GM15510 (cell line): ENCODE measurements around the gene AOPEP.

Experiments used
- POLR2A ChIP-seq: IDR thresholded peaks from 3 replicates; pipeline ENCODE4 v1.6.1; 2011; ENCODE audit warnings: borderline replicate concordance; ENCODE audit not compliant: insufficient read length; ENCODE audit errors: extremely low read depth

The AOPEP gene

GRCh38 chr9:95091601-95092261 lies 365.2 kb downstream of the AOPEP start:
- TF ChIP-seq POLR2A = no peak

GRCh38 chr9:95092262-95093072 lies 366.0 kb downstream of the AOPEP start:
- TF ChIP-seq POLR2A = no peak

GRCh38 chr9:95093586-95093985 lies 367.1 kb downstream of the AOPEP start:
- no peak for TF ChIP-seq POLR2A

GRCh38 chr9:95094002-95094401 lies 367.5 kb downstream of the AOPEP start:
- TF ChIP-seq POLR2A = no peak

GRCh38 chr9:95095641-95096355 lies 369.3 kb downstream of the AOPEP start:
- no peak for TF ChIP-seq POLR2A

GRCh38 chr9:95096381-95096780 lies 369.9 kb downstream of the AOPEP start:
- no peak for TF ChIP-seq POLR2A

GRCh38 chr9:95096807-95097206 lies 370.3 kb downstream of the AOPEP start:
- TF ChIP-seq POLR2A = no peak

- no peak for TF ChIP-seq POLR2A
Observed at GRCh38 chr9:95097279-95097678, 370.8 kb downstream of the AOPEP start.

GRCh38 chr9:95098391-95098921 lies 372.0 kb downstream of the AOPEP start:
- no peak for TF ChIP-seq POLR2A

GRCh38 chr9:95099321-95100070 lies 373.0 kb downstream of the AOPEP start:
- TF ChIP-seq POLR2A = no peak

- TF ChIP-seq POLR2A = no peak
Observed at GRCh38 chr9:95100071-95100627, 373.6 kb downstream of the AOPEP start.

GRCh38 chr9:95101326-95101725 lies 374.8 kb downstream of the AOPEP start:
- no peak for TF ChIP-seq POLR2A

GRCh38 chr9:95102001-95102433 lies 375.5 kb downstream of the AOPEP start:
- no peak for TF ChIP-seq POLR2A

- TF ChIP-seq POLR2A = no peak
Observed at GRCh38 chr9:95102572-95102971, 376.1 kb downstream of the AOPEP start.

- no peak for TF ChIP-seq POLR2A
Observed at GRCh38 chr9:95103281-95103771, 376.8 kb downstream of the AOPEP start.
